Peyer's patch (tissue), 4 donors: Measurements from ENCODE around the gene TEAD4. TPM values are rescaled to one million over a fixed set of nuclear protein-coding genes. Genes with fewer than 3 reads are reported as not detected.

Source experiments
- DNase-seq, 3 donors: peaks; one replicate each; pipeline ENCODE4 v3.0.0-alpha.2; 2017 to 2019
- H3K27ac ChIP-seq, 4 donors: fragments of 200-600 bp; sonication (generic); one replicate each; pipeline ENCODE4 v1.5.1; 2016 to 2019
- H3K27me3 ChIP-seq, 2 donors: fragments of 200-600 bp; sonication (generic); one replicate each; pipeline ENCODE4 v1.5.1; 2019
- H3K36me3 ChIP-seq, 3 donors: fragments of 200-600 bp; sonication (generic); one replicate each; pipeline ENCODE4 v1.5.1; 2016 to 2019
- H3K4me1 ChIP-seq, 4 donors: fragments of 200-600 bp; sonication (generic); one replicate each; pipeline ENCODE4 v1.5.1; 2016 to 2019
- H3K4me3 ChIP-seq, 4 donors: fragments of 200-600 bp; sonication (generic); 1 replicate in 3 of 4; 2 replicates in 1 of 4; pipeline ENCODE4 v1.5.1; 2016 to 2019; ENCODE audit warnings: mild to moderate bottlenecking in 1 of 4
- H3K9me3 ChIP-seq, 4 donors: fragments of 200-600 bp; sonication (generic); one replicate each; pipeline ENCODE4 v1.5.1; 2016 to 2019; ENCODE audit warnings: mild to moderate bottlenecking in 1 of 4
- POLR2A ChIP-seq, 2 donors: fragments of 450-650 bp; IDR thresholded peaks; one replicate each; pipeline ENCODE4 v1.5.1; 2017; ENCODE audit warnings: antibody characterized with exemption in 2 of 2, mild to moderate bottlenecking in 2 of 2, moderate library complexity in 2 of 2
- total RNA-seq, 4 donors: library from RNA; depleted of rRNA; stranded (reverse); fragments of >200 nt; gene quantifications; one replicate each; pipeline ENCODE4 v1.1.0, GENCODE V29; 2016
- TF ChIP-seq, protein P1 (sequence below), 6 experiments: fragments of 450-650 bp in 4 of 6; fragments of 200-600 bp in 2 of 6; sonication (generic) in 1 of 6; IDR thresholded peaks; one replicate each; pipeline ENCODE4 v1.5.1; 2017 to 2019; ENCODE audit warnings: antibody characterized with exemption in 6 of 6, mild to moderate bottlenecking in 3 of 6, moderate library complexity in 1 of 6

The TEAD4 gene
- total RNA-seq, 4 donors from 2014 or later: 4.3 to 6.6 (median 5.1) TPM

GRCh38 chr12:2925322-2925995 is 33.7 kb upstream of the TEAD4 start:
- DNase-seq: peak in 1 of 3 donors; percentile 21
- Histone ChIP-seq H3K36me3 (peaks cover 0 to 56% (median 0%) of the 10 kb centered on the region in 3 donors), H3K27me3 (no peaks in the 10 kb centered on the region), H3K4me3 (no peak overlapping the region), H3K27ac (no peak overlapping the region), H3K9me3 (no peaks in the 10 kb centered on the region), H3K4me1 (no peaks in the 10 kb centered on the region)
- TF ChIP-seq POLR2A (IDR thresholded peaks at IDR 0.05): no peak
- TF ChIP-seq, protein P1, sequence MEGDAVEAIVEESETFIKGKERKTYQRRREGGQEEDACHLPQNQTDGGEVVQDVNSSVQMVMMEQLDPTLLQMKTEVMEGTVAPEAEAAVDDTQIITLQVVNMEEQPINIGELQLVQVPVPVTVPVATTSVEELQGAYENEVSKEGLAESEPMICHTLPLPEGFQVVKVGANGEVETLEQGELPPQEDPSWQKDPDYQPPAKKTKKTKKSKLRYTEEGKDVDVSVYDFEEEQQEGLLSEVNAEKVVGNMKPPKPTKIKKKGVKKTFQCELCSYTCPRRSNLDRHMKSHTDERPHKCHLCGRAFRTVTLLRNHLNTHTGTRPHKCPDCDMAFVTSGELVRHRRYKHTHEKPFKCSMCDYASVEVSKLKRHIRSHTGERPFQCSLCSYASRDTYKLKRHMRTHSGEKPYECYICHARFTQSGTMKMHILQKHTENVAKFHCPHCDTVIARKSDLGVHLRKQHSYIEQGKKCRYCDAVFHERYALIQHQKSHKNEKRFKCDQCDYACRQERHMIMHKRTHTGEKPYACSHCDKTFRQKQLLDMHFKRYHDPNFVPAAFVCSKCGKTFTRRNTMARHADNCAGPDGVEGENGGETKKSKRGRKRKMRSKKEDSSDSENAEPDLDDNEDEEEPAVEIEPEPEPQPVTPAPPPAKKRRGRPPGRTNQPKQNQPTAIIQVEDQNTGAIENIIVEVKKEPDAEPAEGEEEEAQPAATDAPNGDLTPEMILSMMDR (IDR thresholded peaks at IDR 0.05): no peak

DNA sequence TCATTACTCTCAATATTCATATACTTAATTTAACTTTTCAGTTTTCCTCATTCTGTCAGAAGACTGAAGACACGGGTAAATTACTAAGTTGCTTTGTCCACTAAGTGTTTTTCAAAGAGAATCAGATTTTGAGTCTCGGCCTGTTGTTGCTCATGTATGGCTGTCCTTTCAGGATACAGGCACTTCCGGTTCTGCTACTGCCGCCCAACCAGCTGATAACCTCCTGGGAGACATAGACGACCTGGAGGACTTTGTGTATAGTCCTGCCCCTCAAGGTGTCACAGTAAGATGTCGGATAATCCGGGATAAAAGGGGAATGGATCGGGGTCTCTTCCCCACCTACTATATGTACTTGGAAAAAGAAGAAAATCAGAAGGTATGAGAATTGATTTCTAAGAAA is 28.3 kb upstream of the TEAD4 start:
- H3K27me3 ChIP-seq: no peaks in the 10 kb centered on the region
- no peak overlapping the region for H3K4me3 ChIP-seq
- TF ChIP-seq, protein P1 (IDR thresholded peaks at IDR 0.05): no peak
- DNase-seq: peak in 1 of 3 donors; percentile 24
- H3K36me3 ChIP-seq: peaks cover 0 to 62% (median 0%) of the 10 kb centered on the region in 3 donors
- no peak overlapping the region for H3K27ac ChIP-seq
- no peaks in the 10 kb centered on the region for H3K4me1 ChIP-seq
- no peaks in the 10 kb centered on the region for H3K9me3 ChIP-seq

DNA sequence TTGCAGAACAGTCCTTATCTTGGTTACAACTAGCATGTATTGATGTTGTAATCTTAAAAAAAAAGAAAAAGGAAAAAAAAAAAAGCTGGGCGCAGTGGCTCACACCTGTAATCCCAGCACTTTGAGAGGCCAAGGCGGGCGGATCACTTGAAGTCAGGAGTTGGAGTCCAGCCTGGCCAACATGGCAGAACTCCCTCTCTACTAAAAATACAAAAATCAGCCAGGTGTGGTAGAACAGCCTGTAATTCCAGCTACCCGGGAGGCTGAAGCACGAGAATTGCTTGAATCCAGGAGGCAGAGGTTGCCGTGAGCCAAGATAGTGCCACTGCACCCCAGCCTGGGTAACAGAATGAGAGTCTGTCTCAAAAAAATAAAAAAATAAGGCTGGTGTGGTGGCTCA is 25.6 kb upstream of the TEAD4 start:
- DNase-seq: no peak
- TF ChIP-seq, protein P1 (IDR thresholded peaks at IDR 0.05): no peak
- TF ChIP-seq POLR2A (IDR thresholded peaks at IDR 0.05): no peak
- H3K4me1 ChIP-seq: no peaks in the 10 kb centered on the region
- H3K9me3 ChIP-seq: no peaks in the 10 kb centered on the region
- H3K27me3 ChIP-seq: no peaks in the 10 kb centered on the region
- H3K27ac ChIP-seq: no peak overlapping the region
- no peak overlapping the region for H3K4me3 ChIP-seq
- peaks cover 0 to 66% (median 0%) of the 10 kb centered on the region in 3 donors for H3K36me3 ChIP-seq

GRCh38 chr12:2934371-2934770 is 24.8 kb upstream of the TEAD4 start:
- Histone ChIP-seq H3K27ac (no peak overlapping the region), H3K36me3 (peaks cover 0 to 74% (median 0%) of the 10 kb centered on the region in 3 donors), H3K27me3 (no peaks in the 10 kb centered on the region), H3K4me1 (no peaks in the 10 kb centered on the region), H3K9me3 (no peaks in the 10 kb centered on the region), H3K4me3 (no peak overlapping the region)
- DNase-seq: no peak
- TF ChIP-seq POLR2A (IDR thresholded peaks at IDR 0.05): no peak
- TF ChIP-seq, protein P1 (IDR thresholded peaks at IDR 0.05): no peak

DNA sequence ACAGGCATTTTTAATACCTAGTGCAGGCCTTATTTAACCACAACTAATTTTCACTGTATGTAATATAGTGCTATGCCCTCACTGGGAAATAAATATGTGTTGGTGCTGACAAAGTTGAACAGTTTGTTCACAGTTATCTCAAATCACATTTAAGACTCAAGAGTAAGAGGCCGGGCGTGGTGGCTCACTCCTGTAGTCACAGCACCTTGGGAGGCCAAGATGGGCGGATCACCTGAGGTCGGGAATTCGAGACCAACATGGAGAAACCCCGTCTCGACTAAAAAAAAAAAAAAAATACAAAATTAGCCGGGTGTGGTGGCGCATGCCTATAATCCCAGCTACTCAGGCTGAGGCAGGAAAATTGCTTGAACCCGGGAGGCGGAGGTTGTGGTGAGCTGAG is 22.9 kb upstream of the TEAD4 start:
- DNase-seq: no peak
- H3K27me3 ChIP-seq: no peaks in the 10 kb centered on the region

More for the DNA sequence above, 22.9 kb upstream of the TEAD4 start:
- Histone ChIP-seq H3K9me3 (no peaks in the 10 kb centered on the region), H3K4me1 (no peaks in the 10 kb centered on the region), H3K27ac (no peak overlapping the region), H3K36me3 (peaks cover 0 to 76% (median 0%) of the 10 kb centered on the region in 3 donors), H3K4me3 (no peak overlapping the region)
- no peak for TF ChIP-seq POLR2A (IDR thresholded peaks at IDR 0.05)
- TF ChIP-seq, protein P1 (IDR thresholded peaks at IDR 0.05): no peak
